Astrocyte of the spinal cord (primary cell): ENCODE data around the gene MGLL.
A peak's percentile ranks its signal among the peaks of the same experiment; 100 is the strongest.

Source experiments
- DNase-seq: peaks from one replicate; pipeline ENCODE4 v3.0.0; 2011; ENCODE audit warnings: low read depth, low spot score
- H3K4me3 ChIP-seq: 2 replicates; pipeline ENCODE4 v1.5.1; 2011; ENCODE audit warnings: low read depth, mild to moderate bottlenecking, low read length, moderate library complexity
- in situ Hi-C: cut with HindIII; loops from 2 replicates; pipeline ENCODE4 v1.10.0; 2017; ENCODE audit warnings: low sequenced_read_pairs
- TF ChIP-seq, protein P1 (sequence below): IDR thresholded peaks from 2 replicates; pipeline ENCODE4 v1.5.1; 2012; ENCODE audit warnings: low read depth, mild to moderate bottlenecking, low read length, inconsistent platforms

MGLL gene

DNA sequence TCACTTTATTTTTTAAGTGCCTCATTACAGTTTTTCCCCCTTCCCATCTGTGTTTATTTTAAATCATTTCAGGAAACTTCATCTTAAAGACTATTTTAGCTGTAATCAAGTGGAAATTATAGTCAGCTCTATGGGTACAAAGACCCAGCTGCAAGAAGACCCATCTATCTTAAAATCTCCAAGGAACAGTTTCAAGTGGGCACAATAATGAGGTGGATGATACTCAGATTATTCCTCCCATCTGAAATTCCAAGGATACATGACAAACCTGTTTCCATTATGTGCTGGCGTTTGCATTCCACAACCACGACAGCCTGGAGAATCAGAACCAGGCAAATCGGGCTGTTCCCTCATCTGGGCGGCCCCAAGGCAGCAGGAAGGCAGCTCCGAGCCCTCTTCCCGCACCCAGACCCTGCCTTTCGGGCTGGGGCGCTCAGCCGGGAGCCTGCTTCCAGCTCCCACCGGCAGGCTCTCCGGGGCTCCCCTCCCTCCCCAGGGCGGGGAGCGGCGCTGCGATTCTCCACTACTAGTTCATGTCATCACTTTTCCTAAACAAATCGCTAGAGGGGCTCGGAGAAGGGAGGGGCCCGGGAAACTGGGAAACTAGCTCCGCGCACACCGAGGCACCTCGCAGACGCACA lies at the start of gene MGLL:
TSS of gene MGLL (minus strand) at position 475 of the 641 bp plus-strand sequence. CDS start at position 278, 197 bp downstream.
- in situ Hi-C loops, result no loop called here
- H3K4me3 ChIP-seq, result peak within 1 kb of the TSS; percentile 77
- peak; percentile 51 for DNase-seq
- TF ChIP-seq, protein P1, sequence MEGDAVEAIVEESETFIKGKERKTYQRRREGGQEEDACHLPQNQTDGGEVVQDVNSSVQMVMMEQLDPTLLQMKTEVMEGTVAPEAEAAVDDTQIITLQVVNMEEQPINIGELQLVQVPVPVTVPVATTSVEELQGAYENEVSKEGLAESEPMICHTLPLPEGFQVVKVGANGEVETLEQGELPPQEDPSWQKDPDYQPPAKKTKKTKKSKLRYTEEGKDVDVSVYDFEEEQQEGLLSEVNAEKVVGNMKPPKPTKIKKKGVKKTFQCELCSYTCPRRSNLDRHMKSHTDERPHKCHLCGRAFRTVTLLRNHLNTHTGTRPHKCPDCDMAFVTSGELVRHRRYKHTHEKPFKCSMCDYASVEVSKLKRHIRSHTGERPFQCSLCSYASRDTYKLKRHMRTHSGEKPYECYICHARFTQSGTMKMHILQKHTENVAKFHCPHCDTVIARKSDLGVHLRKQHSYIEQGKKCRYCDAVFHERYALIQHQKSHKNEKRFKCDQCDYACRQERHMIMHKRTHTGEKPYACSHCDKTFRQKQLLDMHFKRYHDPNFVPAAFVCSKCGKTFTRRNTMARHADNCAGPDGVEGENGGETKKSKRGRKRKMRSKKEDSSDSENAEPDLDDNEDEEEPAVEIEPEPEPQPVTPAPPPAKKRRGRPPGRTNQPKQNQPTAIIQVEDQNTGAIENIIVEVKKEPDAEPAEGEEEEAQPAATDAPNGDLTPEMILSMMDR, result peak; percentile 6

DNA sequence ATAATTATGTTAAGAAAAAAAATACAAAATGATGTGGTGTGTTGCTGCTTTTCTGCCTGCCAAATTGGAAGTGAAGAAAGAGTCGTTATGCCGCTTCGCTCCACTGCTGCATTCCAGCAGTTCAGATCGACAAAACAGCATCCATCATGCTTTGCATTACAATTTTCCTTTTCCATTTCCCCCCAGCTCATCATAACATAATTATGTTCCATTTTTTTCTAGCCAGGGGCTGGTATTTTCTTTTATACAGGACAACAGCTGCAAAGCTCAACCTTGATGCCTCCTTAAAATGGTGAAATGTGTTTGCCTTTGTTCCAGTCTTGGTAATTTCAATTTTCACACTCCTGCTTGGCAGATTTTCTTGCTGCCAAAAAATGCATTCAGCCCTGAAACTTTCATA lies 47.8 kb upstream of the MGLL start:
- H3K4me3 ChIP-seq, result no peak overlapping the region
- DNase-seq, result no peak
- TF ChIP-seq, protein P1, result no peak
- in situ Hi-C loops, result no loop called here

DNA sequence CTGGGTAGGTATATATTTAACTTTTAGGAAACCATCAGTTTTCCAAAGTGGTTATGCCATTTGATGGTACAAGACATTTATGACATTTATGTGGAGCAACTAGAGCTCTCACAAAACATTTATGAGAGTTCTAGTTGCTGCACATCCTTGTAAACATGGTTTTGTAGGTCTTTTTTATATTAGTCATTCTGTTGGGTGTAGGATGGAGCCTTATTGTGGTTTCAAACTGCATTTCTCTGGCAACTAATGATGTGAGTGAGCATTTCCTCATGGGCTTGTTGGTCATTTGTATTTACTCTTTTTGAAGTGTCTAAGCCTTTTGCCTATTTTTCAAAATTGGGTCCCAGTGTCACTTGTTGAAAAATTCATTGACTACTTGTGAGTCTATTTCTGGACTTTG lies 45.7 kb upstream of the MGLL start:
- DNase-seq, result peak; percentile 35
- H3K4me3 ChIP-seq, result no peak overlapping the region
- in situ Hi-C loops, result no loop called here
- TF ChIP-seq, protein P1, result no peak

DNA sequence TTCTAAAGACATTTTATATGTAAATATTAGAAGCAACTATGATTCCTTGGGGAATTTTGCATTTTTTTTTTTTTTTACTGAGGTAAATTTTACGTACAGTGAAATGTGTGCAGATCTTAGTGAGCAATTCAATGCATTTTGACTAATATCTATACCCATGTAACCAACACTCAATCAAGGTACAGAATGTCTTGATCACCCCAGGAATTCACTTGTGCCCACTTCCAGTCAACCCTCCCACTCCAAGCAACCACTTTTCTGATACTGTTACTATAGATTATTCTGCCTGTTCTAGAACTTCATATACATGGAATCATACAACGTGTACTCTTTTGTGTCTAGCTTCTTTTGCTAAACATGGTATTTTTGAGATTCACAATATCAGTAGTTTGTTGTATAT lies 45.1 kb upstream of the MGLL start:
- no peak overlapping the region for H3K4me3 ChIP-seq
- in situ Hi-C loops, result no loop called here
- TF ChIP-seq, protein P1, result no peak
- no peak for DNase-seq

DNA sequence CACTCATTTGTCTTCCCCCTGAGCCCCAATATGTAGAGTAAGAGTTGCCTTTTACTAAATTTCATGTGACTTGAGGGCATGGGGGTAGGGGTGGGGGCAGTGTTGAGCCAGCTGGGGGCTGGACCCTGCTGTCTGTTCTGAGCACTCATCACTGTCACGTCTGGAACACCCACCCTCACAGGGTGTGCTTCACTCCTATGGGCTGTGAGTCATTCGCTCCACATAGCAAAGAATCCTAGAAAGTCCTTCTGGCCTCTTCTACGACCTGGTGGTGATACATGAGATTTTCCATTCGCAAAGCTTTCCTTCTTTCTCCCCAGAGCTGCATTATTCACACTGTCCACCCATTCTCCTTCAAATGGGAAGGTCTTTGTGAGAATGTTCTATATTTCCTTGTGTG lies 43.6 kb upstream of the MGLL start:
- DNase-seq, result peak; percentile 62
- H3K4me3 ChIP-seq, result no peak overlapping the region
- TF ChIP-seq, protein P1, result no peak
- in situ Hi-C loops, result no loop called here

DNA sequence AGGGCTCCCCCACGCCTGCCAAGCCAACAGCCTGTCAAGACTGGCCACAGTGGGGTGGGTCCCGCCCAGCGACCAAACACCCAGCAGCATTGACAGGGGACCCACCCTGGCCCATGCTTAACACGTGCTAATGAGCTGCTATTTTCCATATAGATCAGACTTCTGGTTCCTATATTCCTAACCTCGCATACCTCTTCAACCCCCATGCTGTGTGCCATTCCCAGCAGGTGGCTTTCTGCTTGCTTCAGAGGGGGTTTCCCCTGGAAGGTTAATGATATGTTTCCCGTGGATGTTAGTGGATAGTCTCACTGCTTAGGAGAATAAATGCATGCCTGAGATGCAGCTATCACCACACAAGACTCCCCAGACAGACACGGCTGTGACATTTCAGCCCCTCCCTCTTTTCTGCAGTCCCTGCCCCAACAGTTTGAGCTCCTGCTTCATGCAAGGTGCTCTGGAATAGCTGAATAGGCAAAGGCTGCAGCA lies 37.9 kb upstream of the MGLL start:
- in situ Hi-C loops, result no loop called here
- no peak overlapping the region for H3K4me3 ChIP-seq
- TF ChIP-seq, protein P1, result no peak
- no peak for DNase-seq
